ENCODE results near the gene NCLN.

The NCLN gene

GRCh38 chr19:3222709-3223108, 37.0 kb downstream of the NCLN start:
- no peak for TF ChIP-seq CTCF (IDR thresholded peaks at IDR 0.05; ENCODE audit: borderline replicate concordance, insufficient read depth, low read depth, low read length)

GRCh38 chr19:3224346-3225168, 38.8 kb downstream of the NCLN start, which contains the start of gene CELF5:
Gene CELF5, plus strand, starts transcription at chr19:3224661. Its CDS starts 79 bp downstream, at chr19:3224740.
- TF ChIP-seq CTCF (IDR thresholded peaks at IDR 0.05; ENCODE audit: borderline replicate concordance, insufficient read depth, low read depth, low read length), result peak; percentile 75
- H3K4me3 ChIP-seq (ENCODE audit: low read depth, low read length), result no peak within 1 kb of the TSS

More at GRCh38 chr19:3222709-3223108, 37.0 kb downstream of the NCLN start:
- no peak overlapping the region for H3K4me3 ChIP-seq (ENCODE audit: low read depth, low read length)

GRCh38 chr19:3225169-3225485, 39.4 kb downstream of the NCLN start:
- no peak overlapping the region for H3K4me3 ChIP-seq (ENCODE audit: low read depth, low read length)
- TF ChIP-seq CTCF (IDR thresholded peaks at IDR 0.05; ENCODE audit: borderline replicate concordance, insufficient read depth, low read depth, low read length), result no peak

GRCh38 chr19:3225677-3226093, 40.0 kb downstream of the NCLN start:
- H3K4me3 ChIP-seq (ENCODE audit: low read depth, low read length), result no peak overlapping the region
- no peak for TF ChIP-seq CTCF (IDR thresholded peaks at IDR 0.05; ENCODE audit: borderline replicate concordance, insufficient read depth, low read depth, low read length)

- TF ChIP-seq CTCF (IDR thresholded peaks at IDR 0.05; ENCODE audit: borderline replicate concordance, insufficient read depth, low read depth, low read length), result no peak
Measured at GRCh38 chr19:3227054-3227626, 41.4 kb downstream of the NCLN start.

GRCh38 chr19:3229346-3229743, 43.6 kb downstream of the NCLN start:
- TF ChIP-seq CTCF (IDR thresholded peaks at IDR 0.05; ENCODE audit: borderline replicate concordance, insufficient read depth, low read depth, low read length), result no peak
- H3K4me3 ChIP-seq (ENCODE audit: low read depth, low read length), result no peak overlapping the region

More at GRCh38 chr19:3227054-3227626, 41.4 kb downstream of the NCLN start:
- no peak overlapping the region for H3K4me3 ChIP-seq (ENCODE audit: low read depth, low read length)
